ENCODE results near the gene ANKFY1. TPM values are rescaled to one million over a fixed set of nuclear protein-coding genes. Genes with fewer than 3 reads are reported as not detected.

The ANKFY1 gene
- total RNA-seq, 2 experiments from 2014 or later: 34.6 to 40.5 TPM

DNA sequence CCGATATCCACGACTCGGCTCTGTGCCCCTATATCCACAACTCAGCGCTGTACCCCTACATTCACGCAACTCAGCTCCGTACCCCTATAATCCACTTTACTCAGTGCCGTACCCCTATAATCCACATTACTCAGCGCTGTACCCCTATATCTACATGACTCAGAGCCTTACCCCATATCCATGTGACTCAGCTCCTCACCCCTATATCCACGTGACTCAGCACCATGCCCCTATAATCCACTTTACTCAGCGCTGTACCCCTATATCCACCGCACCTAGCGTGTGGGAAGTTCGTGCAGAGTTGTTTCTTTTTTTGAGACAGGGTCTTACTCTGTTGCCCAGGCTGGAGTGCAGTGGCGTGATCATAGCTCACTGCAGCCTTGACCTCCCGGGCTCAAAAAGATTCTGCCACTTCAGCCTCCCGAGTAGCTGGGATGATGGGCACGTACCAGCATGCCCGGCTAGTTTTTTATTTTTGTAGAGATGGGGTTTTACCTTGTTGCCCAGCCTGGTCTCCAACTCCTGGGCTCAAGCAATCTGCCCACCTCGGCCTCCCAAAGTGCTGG, 103.4 kb downstream of the ANKFY1 start:
- CTCF ChIA-PET: no interaction called here
- Mint-ChIP-seq H3K27me3 (no peaks in the 10 kb centered on the region), H3K9me3 (no peaks in the 10 kb centered on the region), H3K4me1 (ENCODE audit: low read depth) (peaks cover 12% of the 10 kb centered on the region), H3K4me3 (no peak overlapping the region), H3K36me3 (peaks cover 5% of the 10 kb centered on the region), H3K27ac (no peak overlapping the region)
- POLR2A ChIA-PET: interaction anchor here (3.3 kb wide), 1 partner anchor 16 kb away, joined by 16 read pairs; the partner anchor contains the start of genes CYB5D2 and ZZEF1
- intact Hi-C loops (cut with micrococcal nuclease): no loop called here
- DNase-seq: no peak

DNA sequence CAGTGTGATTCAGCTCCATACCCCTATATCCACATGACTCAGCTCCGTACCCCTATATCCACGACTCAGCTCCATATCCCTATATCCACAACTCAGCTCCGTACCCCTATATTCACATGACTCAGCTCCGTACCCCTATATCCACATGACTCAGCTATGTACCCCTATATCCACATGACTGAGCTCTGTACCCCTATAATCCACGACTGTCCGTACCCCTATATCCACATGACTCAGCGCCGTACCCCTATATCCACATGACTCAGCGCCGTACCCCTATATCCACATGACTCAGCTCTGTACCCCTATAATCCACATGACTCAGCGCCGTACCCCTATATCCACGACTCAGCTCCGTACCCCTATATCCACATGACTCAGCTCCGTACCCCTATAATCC, 104.0 kb downstream of the ANKFY1 start:
- no peak for DNase-seq
- H3K4me3 Mint-ChIP-seq: no peak overlapping the region
- H3K4me1 Mint-ChIP-seq (ENCODE audit: low read depth): peaks cover 12% of the 10 kb centered on the region
- H3K36me3 Mint-ChIP-seq: peaks cover 4% of the 10 kb centered on the region
- no peak overlapping the region for H3K27ac Mint-ChIP-seq
- intact Hi-C loops (cut with micrococcal nuclease): no loop called here
- CTCF ChIA-PET: no interaction called here
- POLR2A ChIA-PET: interaction anchor here (0.6 to 3.3 kb wide), 2 partner anchors 16 to 92 kb away, joined by 3 to 16 read pairs; partner anchors contain the start of genes CYB5D2 and ZZEF1
- H3K9me3 Mint-ChIP-seq: no peaks in the 10 kb centered on the region
- no peaks in the 10 kb centered on the region for H3K27me3 Mint-ChIP-seq

DNA sequence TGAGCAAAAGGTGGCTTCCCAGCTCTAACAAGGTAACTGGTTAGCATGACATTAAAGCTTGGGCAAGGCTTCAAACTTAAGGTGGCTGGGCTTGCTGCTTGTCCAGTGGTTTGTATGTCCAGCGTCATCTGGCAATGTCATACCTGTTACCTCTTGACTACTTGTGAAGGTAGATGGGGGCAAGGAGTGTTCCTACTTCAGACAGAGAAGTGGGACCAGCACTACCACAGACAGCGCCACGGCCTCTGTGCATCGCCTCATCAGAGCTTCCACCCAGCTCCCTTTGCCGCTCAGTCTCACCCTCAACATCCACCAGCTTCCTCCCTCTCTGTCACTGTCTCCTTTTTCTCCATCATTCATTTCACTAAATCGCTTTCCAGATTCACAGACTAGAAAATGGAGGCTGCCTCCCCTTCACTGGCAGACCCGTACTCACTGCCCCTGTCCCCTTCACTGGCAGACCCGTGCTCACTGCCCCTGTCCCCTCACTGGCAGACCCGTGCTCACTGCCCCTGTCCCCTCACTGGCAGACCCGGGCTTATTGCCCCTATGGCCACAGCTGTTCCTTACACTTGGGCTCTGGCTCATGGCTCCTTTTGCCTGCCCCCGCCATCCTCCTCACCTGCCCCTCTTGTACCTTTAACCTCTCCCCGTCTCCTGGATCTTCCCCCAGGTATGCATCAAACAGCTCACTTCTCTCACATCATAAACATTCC, 106.0 kb downstream of the ANKFY1 start:
- no peak for DNase-seq
- Mint-ChIP-seq H3K4me3 (no peak overlapping the region), H3K4me1 (ENCODE audit: low read depth) (peaks cover 12% of the 10 kb centered on the region), H3K27ac (no peak overlapping the region), H3K36me3 (no peaks in the 10 kb centered on the region), H3K9me3 (no peaks in the 10 kb centered on the region), H3K27me3 (no peaks in the 10 kb centered on the region)
- CTCF ChIA-PET: interaction anchor here (0.5 to 2.7 kb wide), 4 partner anchors 9 to 31 kb away, joined by 3 to 8 read pairs (median 4); no protein-coding TSS in a partner anchor
- POLR2A ChIA-PET: interaction anchor here (0.5 to 3.9 kb wide), 2 partner anchors 14 to 29 kb away, joined by 3 to 24 read pairs; partner anchors contain the start of genes CYB5D2 and ZZEF1
- intact Hi-C loops (cut with micrococcal nuclease): no loop called here

DNA sequence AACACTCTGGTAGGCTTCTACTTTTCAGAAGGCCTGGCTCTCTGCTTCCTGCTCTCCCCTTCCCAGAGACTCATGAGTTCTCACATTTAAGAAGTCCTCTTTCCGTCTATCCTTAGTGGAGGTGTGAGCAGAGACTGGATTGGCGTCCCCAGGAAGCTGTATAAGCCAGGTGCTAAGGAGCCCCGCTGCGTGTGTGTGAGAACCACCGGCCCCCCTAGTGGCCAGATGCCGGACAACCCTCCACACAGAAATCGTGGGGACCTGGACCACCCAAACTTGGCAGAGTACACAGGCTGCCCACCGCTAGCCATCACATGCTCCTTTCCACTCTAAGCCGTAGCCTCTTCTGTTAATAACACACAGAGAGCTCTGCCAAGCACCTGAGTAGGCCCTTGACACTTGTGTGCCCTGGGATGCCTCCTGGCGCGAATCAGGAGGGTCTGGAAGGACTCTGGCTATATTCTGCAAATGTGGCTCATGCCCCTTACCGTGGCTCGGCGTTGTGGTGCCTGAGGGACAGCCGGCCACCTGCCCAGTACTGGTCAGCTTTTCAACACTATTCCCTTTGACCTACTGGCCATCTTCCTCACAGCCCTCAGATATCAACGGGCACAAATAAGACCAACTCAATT, 106.9 kb downstream of the ANKFY1 start:
- H3K9me3 Mint-ChIP-seq: no peaks in the 10 kb centered on the region
- intact Hi-C loops (cut with micrococcal nuclease): no loop called here
- CTCF ChIA-PET: interaction anchor here (0.7 to 2.7 kb wide), 3 partner anchors 9 to 24 kb away, joined by 3 to 8 read pairs (median 3); no protein-coding TSS in a partner anchor
- peaks cover 7% of the 10 kb centered on the region for H3K4me1 Mint-ChIP-seq (ENCODE audit: low read depth)
- no peaks in the 10 kb centered on the region for H3K27me3 Mint-ChIP-seq
- H3K36me3 Mint-ChIP-seq: no peaks in the 10 kb centered on the region
- no peak for DNase-seq
- POLR2A ChIA-PET: interaction anchor here (3.9 kb wide), 1 partner anchor 13 kb away, joined by 24 read pairs; the partner anchor contains the start of genes CYB5D2 and ZZEF1
- no peak overlapping the region for H3K4me3 Mint-ChIP-seq
- no peak overlapping the region for H3K27ac Mint-ChIP-seq

DNA sequence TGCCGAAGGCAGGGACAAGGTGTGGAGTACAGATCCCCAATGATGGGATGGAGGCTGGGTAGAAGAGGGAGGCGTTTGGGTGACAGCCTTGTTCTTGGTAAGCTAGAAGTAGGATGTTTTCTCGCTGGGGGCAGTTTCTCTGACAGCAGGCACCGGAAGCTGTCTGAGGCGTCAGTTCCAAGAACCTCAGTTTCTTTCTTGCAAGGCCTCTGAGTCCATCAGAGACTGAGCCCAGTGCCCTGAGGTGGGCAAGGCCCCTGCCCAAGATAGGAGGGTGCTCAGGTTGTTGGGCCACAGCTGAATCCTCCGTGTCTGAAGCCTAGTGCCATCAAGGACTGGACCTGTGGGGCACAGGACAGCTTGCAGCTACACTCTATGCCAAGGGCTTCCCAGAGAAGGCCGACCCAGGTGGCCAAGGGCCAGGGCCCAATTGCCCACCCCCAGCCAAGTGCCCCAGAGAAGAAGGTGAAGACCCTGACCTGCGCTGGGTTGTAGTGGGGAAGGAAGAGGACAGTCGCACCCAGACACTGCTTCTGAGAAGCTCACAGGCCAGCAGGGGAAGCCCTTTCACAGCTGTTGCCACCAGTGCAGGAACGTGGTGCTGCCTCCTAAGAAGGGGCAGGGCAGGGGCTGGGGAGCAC, 107.7 kb downstream of the ANKFY1 start:
- CTCF ChIA-PET: interaction anchor here (2.7 kb wide), 1 partner anchor 10 kb away, joined by 8 read pairs; no protein-coding TSS in a partner anchor
- Mint-ChIP-seq H3K9me3 (no peaks in the 10 kb centered on the region), H3K4me3 (no peak overlapping the region), H3K4me1 (ENCODE audit: low read depth) (peaks cover 3% of the 10 kb centered on the region), H3K27ac (peak overlapping the region; percentile 73), H3K36me3 (no peaks in the 10 kb centered on the region), H3K27me3 (no peaks in the 10 kb centered on the region)
- POLR2A ChIA-PET: interaction anchor here (3.9 kb wide), 1 partner anchor 13 kb away, joined by 24 read pairs; the partner anchor contains the start of genes CYB5D2 and ZZEF1
- DNase-seq: peak; percentile 30
- intact Hi-C loops (cut with micrococcal nuclease): no loop called here

DNA sequence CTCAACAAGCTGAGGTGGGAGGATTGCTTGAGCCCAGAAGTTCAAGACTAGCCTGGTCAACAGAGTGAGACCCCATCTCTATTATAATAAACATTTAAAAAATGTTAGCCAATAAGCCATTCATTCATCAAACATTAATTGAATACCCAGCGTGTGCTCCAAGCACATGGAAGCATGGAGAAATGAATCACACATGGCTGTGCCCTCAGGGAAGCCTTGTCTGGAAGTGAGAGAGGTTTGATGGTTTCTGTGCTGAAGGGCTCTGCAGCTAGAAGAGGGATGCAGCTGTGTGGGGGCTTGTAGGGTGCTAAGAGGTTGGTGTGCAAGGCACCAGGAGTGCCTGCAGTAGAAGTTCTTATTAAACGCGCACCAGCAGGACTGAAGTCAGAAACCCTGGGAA, 109.6 kb downstream of the ANKFY1 start:
- CTCF ChIA-PET: no interaction called here
- no peak overlapping the region for H3K27ac Mint-ChIP-seq
- H3K36me3 Mint-ChIP-seq: no peaks in the 10 kb centered on the region
- no peaks in the 10 kb centered on the region for H3K9me3 Mint-ChIP-seq
- intact Hi-C loops (cut with micrococcal nuclease): no loop called here
- no peak overlapping the region for H3K4me3 Mint-ChIP-seq
- peaks cover 3% of the 10 kb centered on the region for H3K4me1 Mint-ChIP-seq (ENCODE audit: low read depth)
- H3K27me3 Mint-ChIP-seq: no peaks in the 10 kb centered on the region
- DNase-seq: no peak
- POLR2A ChIA-PET: no interaction called here

DNA sequence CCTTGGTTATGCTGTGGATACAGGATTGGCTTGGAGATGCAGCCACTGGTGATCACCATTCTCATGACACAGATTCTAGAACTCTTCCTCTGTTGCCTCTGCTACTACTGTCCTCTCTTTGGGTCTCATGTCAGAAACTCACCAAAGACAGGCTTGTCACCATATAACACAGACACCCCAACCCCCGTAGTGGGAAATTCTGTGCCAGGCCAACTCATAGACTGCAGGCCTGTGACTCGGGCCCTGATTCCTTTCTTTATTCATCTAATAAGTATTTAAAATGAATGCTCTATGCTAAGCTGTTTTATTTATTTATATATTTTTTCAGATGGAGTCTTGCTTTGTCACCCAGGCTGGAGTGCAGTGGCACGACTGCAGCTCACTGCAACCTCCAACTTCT, 111.3 kb downstream of the ANKFY1 start:
- Mint-ChIP-seq H3K27me3 (no peaks in the 10 kb centered on the region), H3K4me3 (no peak overlapping the region), H3K36me3 (no peaks in the 10 kb centered on the region), H3K9me3 (no peaks in the 10 kb centered on the region), H3K4me1 (ENCODE audit: low read depth) (peaks cover 3% of the 10 kb centered on the region), H3K27ac (no peak overlapping the region)
- intact Hi-C loops (cut with micrococcal nuclease): no loop called here
- ChIA-PET CTCF (no interaction called here), POLR2A (no interaction called here)
- DNase-seq: no peak

DNA sequence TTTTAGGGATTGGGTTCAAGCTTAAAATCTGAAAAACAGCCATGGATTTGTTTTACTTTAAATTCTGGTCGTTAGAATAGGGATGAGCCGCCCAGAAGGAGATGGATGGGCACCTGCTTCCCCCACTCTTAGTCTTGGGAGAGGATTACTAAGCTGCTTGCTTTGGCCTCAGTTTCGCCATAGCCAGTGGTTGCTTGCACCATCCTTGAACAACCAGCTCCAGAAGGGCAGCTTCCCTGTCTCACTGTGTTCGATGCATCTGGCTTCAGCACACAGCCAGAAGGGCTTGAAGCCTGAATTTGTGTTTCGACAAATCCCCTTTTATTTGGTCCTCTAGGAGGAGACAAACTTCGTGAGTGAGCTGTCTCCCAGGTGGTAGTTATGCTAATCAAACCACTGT, 113.7 kb downstream of the ANKFY1 start:
- H3K9me3 Mint-ChIP-seq: no peaks in the 10 kb centered on the region
- H3K36me3 Mint-ChIP-seq: no peaks in the 10 kb centered on the region
- POLR2A ChIA-PET: interaction anchor here (0.6 kb wide), 1 partner anchor 15 kb away, joined by 4 read pairs; no protein-coding TSS in a partner anchor
- intact Hi-C loops (cut with micrococcal nuclease): no loop called here
- H3K27me3 Mint-ChIP-seq: no peaks in the 10 kb centered on the region
- no peak overlapping the region for H3K4me3 Mint-ChIP-seq
- H3K4me1 Mint-ChIP-seq (ENCODE audit: low read depth): no peaks in the 10 kb centered on the region
- H3K27ac Mint-ChIP-seq: no peak overlapping the region
- CTCF ChIA-PET: interaction anchor here (0.9 kb wide), 1 partner anchor 154 kb away, joined by 3 read pairs; no protein-coding TSS in a partner anchor
- DNase-seq: no peak

DNA sequence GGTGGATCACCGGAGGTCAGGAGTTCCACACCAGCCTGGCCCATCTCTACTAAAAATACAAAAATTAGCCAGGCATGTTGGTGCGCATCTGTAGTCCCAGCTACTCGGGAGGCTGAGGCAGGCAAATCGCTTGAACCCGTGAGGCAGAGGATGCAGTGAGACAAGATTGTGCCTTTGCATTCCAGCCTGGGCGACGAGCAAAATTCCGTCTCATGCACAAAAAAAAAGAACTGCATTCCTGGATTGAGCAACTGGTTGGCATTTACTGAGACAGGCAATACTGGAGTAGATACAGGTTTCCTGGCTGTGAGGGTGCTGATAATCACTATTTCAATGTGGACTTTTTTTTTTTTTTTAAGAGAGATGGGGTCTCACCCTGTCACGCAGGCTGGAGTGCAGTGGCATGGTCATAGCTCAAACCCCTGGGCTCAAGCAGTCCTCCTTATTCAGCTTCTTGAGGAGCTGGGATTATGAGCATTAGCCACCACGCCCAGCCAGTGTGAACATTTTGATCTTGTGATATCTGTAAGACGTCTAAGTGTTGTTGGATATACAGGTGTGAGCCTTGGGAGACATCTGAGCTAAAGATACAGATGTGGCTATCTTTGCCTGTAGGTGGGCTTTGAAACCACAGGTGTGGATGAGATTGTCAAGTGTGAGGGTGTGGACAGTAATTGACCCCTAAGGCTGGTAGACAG, 115.0 kb downstream of the ANKFY1 start:
- H3K4me3 Mint-ChIP-seq: no peak overlapping the region
- ChIA-PET CTCF (interaction anchor here (0.9 kb wide), 1 partner anchor 156 kb away, joined by 3 read pairs; no protein-coding TSS in a partner anchor), POLR2A (interaction anchor here (0.7 kb wide), 1 partner anchor 13 kb away, joined by 5 read pairs; no protein-coding TSS in a partner anchor)
- intact Hi-C loops (cut with micrococcal nuclease): loop anchor here (10.0 kb wide), 3 partner anchors 234 to 796 kb away; partner anchors contain the start of genes ARRB2, P2RX1, PFN1 and RNF167
- no peak for DNase-seq
- peaks cover 8% of the 10 kb centered on the region for H3K4me1 Mint-ChIP-seq (ENCODE audit: low read depth)
- H3K36me3 Mint-ChIP-seq: no peaks in the 10 kb centered on the region
- no peaks in the 10 kb centered on the region for H3K9me3 Mint-ChIP-seq
- no peaks in the 10 kb centered on the region for H3K27me3 Mint-ChIP-seq
- H3K27ac Mint-ChIP-seq: no peak overlapping the region

DNA sequence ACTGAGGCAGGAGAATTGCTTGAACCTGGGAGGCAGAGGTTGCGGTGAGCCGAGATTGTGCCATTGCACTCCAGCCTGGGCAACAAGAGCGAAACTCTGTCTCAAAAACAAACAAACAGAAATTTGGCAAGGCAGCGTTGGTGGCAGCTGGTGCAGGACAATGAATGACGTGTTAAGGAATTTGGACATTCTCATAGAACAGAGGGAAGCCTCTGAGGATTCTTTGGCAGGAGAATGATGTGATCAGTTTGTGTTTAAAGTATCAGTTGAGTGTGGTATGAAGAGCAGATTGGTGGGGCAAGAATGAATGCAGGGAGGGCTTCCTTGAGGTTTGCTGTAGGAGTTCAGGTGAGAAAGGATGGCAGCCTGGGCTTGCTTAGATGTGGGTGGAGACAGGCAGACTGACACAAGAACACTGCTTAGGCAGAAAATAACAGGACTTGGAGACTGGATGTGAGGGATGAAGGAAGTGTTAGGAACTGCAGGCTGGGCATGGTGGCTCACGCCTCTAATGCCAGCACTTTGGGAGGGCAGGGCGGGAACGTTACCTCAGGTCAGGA, 115.9 kb downstream of the ANKFY1 start:
- Mint-ChIP-seq H3K36me3 (peaks cover 1% of the 10 kb centered on the region), H3K4me1 (ENCODE audit: low read depth) (peaks cover 8% of the 10 kb centered on the region), H3K27ac (no peak overlapping the region), H3K27me3 (no peaks in the 10 kb centered on the region), H3K4me3 (no peak overlapping the region), H3K9me3 (no peaks in the 10 kb centered on the region)
- POLR2A ChIA-PET: interaction anchor here (0.7 kb wide), 1 partner anchor 14 kb away, joined by 5 read pairs; no protein-coding TSS in a partner anchor
- intact Hi-C loops (cut with micrococcal nuclease): loop anchor here (10.0 kb wide), 3 partner anchors 233 to 797 kb away; partner anchors contain the start of genes ARRB2, P2RX1, PFN1 and RNF167
- DNase-seq: no peak
- CTCF ChIA-PET: interaction anchor here (0.7 kb wide), 1 partner anchor 383 kb away, joined by 3 read pairs; no protein-coding TSS in a partner anchor

DNA sequence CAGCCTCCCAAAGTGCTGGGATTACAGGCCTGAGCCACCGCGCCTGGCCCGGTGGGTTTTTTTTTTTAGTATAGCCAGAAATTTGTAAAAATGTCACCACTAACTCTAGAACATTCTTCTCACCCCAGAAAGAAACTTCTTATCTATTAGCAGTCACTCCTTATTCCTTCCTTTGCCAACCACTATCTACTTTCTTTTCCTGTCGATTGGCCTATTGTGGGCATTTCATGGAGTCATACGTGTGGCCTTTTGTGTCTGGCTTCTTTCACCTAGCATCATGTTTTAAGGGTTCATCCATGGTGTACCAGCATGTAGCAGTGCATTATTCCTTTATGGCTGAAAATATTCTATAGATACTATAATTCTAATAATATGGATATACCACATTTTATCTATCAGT, 117.1 kb downstream of the ANKFY1 start:
- Mint-ChIP-seq H3K4me3 (no peak overlapping the region), H3K27me3 (no peaks in the 10 kb centered on the region), H3K27ac (peak overlapping the region; percentile 13), H3K36me3 (peaks cover 1% of the 10 kb centered on the region), H3K4me1 (ENCODE audit: low read depth) (peaks cover 13% of the 10 kb centered on the region), H3K9me3 (no peaks in the 10 kb centered on the region)
- CTCF ChIA-PET: no interaction called here
- no peak for DNase-seq
- POLR2A ChIA-PET: no interaction called here
- intact Hi-C loops (cut with micrococcal nuclease): loop anchor here (10.0 kb wide), 3 partner anchors 232 to 798 kb away; partner anchors contain the start of genes ARRB2, P2RX1, PFN1 and RNF167

All from activated CD4-positive, alpha-beta memory T cell treated with anti-CD3 and anti-CD28 coated beads for 36 hours (primary cell).